Thyroid gland (tissue), 4 donors: ENCODE measurements around the gene ZNF514. TPM values are rescaled to one million over a fixed set of nuclear protein-coding genes. Genes with fewer than 3 reads are reported as not detected.

Source experiments
- DNase-seq, 2 donors: peaks; one replicate each; pipeline ENCODE4 v3.0.0-alpha.2; 2019
- H3K27ac ChIP-seq, 3 donors: fragments of 200-600 bp; sonication (generic); 1 replicate in 2 of 3; 2 replicates in 1 of 3; pipeline ENCODE4 v1.5.1; 2016 to 2019; ENCODE audit warnings: mild to moderate bottlenecking in 1 of 3, moderate library complexity in 1 of 3
- H3K27me3 ChIP-seq: fragments of 200-600 bp; sonication (generic); one replicate; pipeline ENCODE4 v1.5.1; 2019
- H3K36me3 ChIP-seq, 2 donors: fragments of 200-600 bp; sonication (generic); one replicate each; pipeline ENCODE4 v1.5.1; 2016 to 2019
- H3K4me1 ChIP-seq, 2 donors: fragments of 200-600 bp; sonication (generic); one replicate each; pipeline ENCODE4 v1.5.1; 2017 to 2019
- H3K4me3 ChIP-seq, 3 donors: fragments of 200-600 bp; sonication (generic); replicated peaks in 1 of 3; 1 replicate in 2 of 3; 2 replicates in 1 of 3; pipeline ENCODE4 v1.5.1; 2016; ENCODE audit warnings: mild to moderate bottlenecking in 1 of 3
- H3K9me3 ChIP-seq: fragments of 200-600 bp; sonication (generic); one replicate; pipeline ENCODE4 v1.5.1; 2017
- CTCF ChIP-seq, 6 experiments: fragments of 200-600 bp in 3 of 6; fragments of 450-650 bp in 3 of 6; sonication (generic) in 3 of 6; IDR thresholded peaks; one replicate each; pipeline ENCODE4 v1.5.1; 2016 to 2019; ENCODE audit warnings: antibody characterized with exemption in 6 of 6, mild to moderate bottlenecking in 2 of 6, inconsistent platforms in 1 of 6, moderate library complexity in 1 of 6
- POLR2A ChIP-seq, 2 donors: fragments of 450-650 bp; IDR thresholded peaks; one replicate each; pipeline ENCODE4 v1.6.1; 2017; ENCODE audit warnings: antibody characterized with exemption in 2 of 2, mild to moderate bottlenecking in 2 of 2, moderate library complexity in 1 of 2
- WGBS, 2 donors: methylation state at CpG; one replicate each; pipeline ENCODE4 v1.1.5; 2017; 5-methylcytosine and 5-hydroxymethylcytosine counted together
- intact Hi-C: fragments of 100-400 bp; cut with DNase I; formaldehyde crosslinking; loops from one replicate; pipeline ENCODE4 v1.15.1; 2023
- total RNA-seq, 4 donors: library from RNA; depleted of rRNA; stranded (reverse); fragments of >200 nt; gene quantifications; one replicate each; pipeline ENCODE4 v1.2.3, GENCODE V29; 2016

ZNF514 gene
- total RNA-seq, 4 donors from 2014 or later: 23.5 to 28.5 (median 25.6) TPM

DNA sequence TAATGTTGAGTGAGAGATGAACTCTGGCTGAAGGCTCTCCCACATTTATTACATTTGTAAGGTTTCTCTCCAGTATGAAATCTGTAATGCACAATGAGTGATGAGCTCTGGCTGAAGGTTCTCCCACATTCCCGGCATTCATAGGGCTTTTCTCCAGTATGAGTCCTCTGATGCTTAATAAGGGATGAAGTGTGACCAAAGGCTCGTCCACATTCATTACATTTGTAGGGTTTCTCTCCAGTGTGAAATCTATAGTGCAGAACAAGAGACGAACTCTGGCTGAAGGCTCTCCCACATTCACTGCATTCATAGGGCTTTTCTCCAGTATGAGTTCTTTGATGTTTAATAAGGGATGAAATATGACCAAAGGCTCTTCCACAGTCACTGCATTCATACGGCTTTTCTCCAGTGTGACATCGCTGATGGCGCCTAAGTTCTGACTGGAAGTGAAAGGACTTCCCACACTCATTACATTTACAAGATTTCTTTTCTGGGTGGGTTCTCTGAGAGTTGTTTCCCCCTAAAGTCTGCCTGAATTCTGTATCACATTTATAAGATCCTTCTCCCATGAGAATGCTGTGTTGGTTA lies 10.2 kb downstream of the ZNF514 start:
- Histone ChIP-seq H3K36me3 (peaks cover 40% of the 10 kb centered on the region in 2 donors), H3K4me1 (no peaks in the 10 kb centered on the region), H3K27me3 (no peaks in the 10 kb centered on the region), H3K27ac (no peak overlapping the region), H3K4me3 (no peak overlapping the region), H3K9me3 (no peaks in the 10 kb centered on the region)
- TF ChIP-seq CTCF (IDR thresholded peaks at IDR 0.05) (no peak), POLR2A (IDR thresholded peaks at IDR 0.05) (no peak)
- DNase-seq: no peak
- 92 to 94% methylated on average over 6 of the region's 6 CpGs for WGBS, 2 donors
- intact Hi-C loops: no loop called here

GRCh38 chr2:95143838-95144237 lies 15.8 kb downstream of the ZNF514 start:
- TF ChIP-seq POLR2A (IDR thresholded peaks at IDR 0.05): no peak
- TF ChIP-seq CTCF (IDR thresholded peaks at IDR 0.05): no peak
- Histone ChIP-seq H3K36me3 (no peaks in the 10 kb centered on the region), H3K27ac (no peak overlapping the region), H3K4me3 (no peak overlapping the region), H3K4me1 (no peaks in the 10 kb centered on the region), H3K9me3 (no peaks in the 10 kb centered on the region), H3K27me3 (no peaks in the 10 kb centered on the region)
- WGBS, 2 donors: 90 to 91% methylated on average over 2 of the region's 2 CpGs
- no peak for DNase-seq
- intact Hi-C loops: no loop called here

DNA sequence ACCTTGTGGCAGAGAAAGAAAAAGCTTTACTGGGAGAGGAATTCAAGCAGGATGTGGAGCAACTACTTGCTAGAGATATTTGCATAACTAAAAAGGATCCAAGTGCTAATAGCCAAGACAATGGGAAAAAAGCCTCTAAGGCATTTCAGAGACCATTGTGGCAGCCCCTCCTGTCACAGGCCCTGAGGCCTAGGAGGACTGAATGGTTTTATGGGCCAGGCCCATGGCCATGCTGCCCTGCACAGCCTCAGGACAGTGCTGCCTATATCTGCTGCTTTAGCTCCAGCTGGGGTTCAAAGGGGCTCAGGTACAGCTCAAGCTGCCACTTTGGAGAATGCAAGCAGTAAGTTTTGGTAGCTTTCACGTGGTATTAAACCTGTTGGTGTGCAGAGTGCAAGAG lies 20.9 kb downstream of the ZNF514 start:
- 69 to 77% methylated on average over 1 of the region's 1 CpG for WGBS, 2 donors
- DNase-seq: no peak
- Histone ChIP-seq H3K9me3 (no peaks in the 10 kb centered on the region), H3K4me3 (no peak overlapping the region), H3K4me1 (no peaks in the 10 kb centered on the region), H3K36me3 (no peaks in the 10 kb centered on the region), H3K27me3 (no peaks in the 10 kb centered on the region), H3K27ac (no peak overlapping the region)
- intact Hi-C loops: no loop called here
- TF ChIP-seq POLR2A (IDR thresholded peaks at IDR 0.05): no peak
- no peak for TF ChIP-seq CTCF (IDR thresholded peaks at IDR 0.05)

DNA sequence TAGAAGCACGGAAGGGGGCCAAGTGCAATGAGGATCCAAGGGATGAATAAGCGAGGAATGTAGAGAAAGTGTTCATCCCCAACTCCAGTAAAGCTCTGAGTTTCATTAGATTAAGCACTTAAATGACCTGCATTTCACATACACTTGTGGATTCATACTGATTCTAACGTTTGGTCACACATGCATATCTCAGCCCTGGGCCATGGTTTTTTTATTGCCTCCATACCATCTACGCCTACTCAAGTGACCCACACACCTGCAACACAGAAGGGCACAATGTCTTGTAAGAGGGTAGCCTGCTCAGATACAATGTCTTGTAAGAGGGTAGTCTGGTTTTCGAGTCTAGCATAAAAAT lies 37.5 kb downstream of the ZNF514 start:
- no peaks in the 10 kb centered on the region for H3K9me3 ChIP-seq
- H3K36me3 ChIP-seq: no peaks in the 10 kb centered on the region
- H3K27me3 ChIP-seq: no peaks in the 10 kb centered on the region
- no peak for DNase-seq
- peak overlapping the region; percentile 78 to 98 (median 89) for H3K27ac ChIP-seq
- H3K4me1 ChIP-seq: peaks cover 17 to 26% of the 10 kb centered on the region in 2 donors
- WGBS, 2 donors: 25 to 27% methylated on average over 5 of the region's 5 CpGs
- peak overlapping the region; percentile 43 to 100 (median 98) for H3K4me3 ChIP-seq
- TF ChIP-seq POLR2A (IDR thresholded peaks at IDR 0.05) (no peak), CTCF (IDR thresholded peaks at IDR 0.05) (no peak)
- intact Hi-C loops: no loop called here

DNA sequence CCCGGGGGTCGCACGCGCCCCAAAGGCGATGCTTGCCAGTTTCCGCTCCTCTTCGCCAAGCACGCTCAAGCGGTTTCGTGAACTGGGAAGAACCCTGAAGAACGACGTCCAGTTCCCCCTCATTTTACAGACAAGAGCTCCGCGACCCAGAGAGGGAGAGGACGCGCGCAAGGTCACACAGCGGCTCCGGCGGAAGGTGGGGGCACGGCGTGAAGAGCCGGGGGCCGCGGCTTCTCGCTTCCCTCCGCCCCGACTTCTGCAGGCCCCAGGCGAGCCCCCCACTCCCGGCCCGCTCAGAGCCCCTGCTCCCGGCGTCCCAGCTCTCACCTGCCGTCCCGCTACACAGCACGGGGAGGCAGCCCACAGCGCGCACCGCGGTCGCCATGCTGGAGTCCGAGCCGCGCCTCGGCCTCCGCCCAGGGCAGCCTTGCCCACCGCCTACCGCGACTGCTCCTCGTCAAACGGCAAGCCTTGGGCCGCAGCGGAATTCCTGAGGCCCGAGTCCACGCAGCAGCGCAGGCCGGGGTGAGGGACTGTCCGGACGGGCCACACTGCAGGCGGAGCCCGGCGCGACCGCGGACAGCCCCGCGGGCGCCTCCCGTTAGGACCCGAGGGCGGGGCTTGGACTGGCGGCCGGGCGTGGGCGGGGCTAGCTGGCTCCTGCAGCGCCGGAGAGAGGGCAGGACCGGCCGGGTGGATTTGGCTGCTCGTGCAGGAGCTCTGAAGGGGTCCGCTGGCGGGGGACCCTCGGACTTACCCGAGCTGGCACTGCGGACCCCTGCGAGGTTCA lies 38.0 kb downstream of the ZNF514 start, which contains the start of gene MRPS5:
TSS of gene MRPS5 (minus strand) at position 402 of the 790 bp plus-strand sequence. CDS start at position 385, 17 bp downstream.
- peak; percentile 86 for DNase-seq
- Histone ChIP-seq H3K27ac (peak within 1 kb of the TSS; percentile 78 to 98 (median 89)), H3K36me3 (no peaks in the 10 kb centered on the region), H3K27me3 (no peaks in the 10 kb centered on the region), H3K4me1 (peaks cover 17 to 26% of the 10 kb centered on the region in 2 donors), H3K4me3 (peak within 1 kb of the TSS; percentile 43 to 100 (median 98)), H3K9me3 (no peaks in the 10 kb centered on the region)
- peak in 1 of 6 experiments; percentile 10 for TF ChIP-seq CTCF (IDR thresholded peaks at IDR 0.05)
- TF ChIP-seq POLR2A (IDR thresholded peaks at IDR 0.05): peak in 1 of 2 donors; percentile 77
- 0 to 1% methylated on average over 17 to 51 of the region's 86 CpGs for WGBS, 2 donors
- intact Hi-C loops: no loop called here
